Activated CD8-positive, alpha-beta memory T cell treated with anti-CD3 and anti-CD28 coated beads, Interleukin-2, amount 50 U/mL, for 48 hours (primary cell): ENCODE measurements around the gene HTD2.

ENCODE experiments used
- DNase-seq: peaks from one replicate; pipeline ENCODE4 v3.0.0-alpha.2; 2020

HTD2 gene

GRCh38 chr3:58359621-58360020, 53.3 kb downstream of the HTD2 start:
- DNase-seq: peak; percentile 28

DNA sequence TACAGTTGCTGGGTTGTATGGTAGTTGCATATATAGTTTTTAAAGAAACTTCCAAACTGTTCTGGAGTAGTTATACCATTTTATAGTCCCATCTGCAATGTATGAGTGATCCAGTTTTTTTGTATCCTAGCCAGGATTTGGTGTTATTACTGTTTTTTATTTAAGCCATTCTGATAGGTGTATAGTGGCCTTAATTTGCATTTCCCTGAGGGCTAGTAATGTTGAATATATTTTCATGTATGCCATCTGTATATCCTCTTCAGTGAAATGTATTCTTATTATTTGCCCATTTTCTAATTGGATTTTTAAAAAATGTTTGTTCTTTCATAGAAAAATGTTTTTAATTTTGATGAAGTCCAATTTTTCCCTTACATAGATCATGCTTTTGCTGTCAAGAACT, 55.5 kb downstream of the HTD2 start:
- DNase-seq: no peak

DNA sequence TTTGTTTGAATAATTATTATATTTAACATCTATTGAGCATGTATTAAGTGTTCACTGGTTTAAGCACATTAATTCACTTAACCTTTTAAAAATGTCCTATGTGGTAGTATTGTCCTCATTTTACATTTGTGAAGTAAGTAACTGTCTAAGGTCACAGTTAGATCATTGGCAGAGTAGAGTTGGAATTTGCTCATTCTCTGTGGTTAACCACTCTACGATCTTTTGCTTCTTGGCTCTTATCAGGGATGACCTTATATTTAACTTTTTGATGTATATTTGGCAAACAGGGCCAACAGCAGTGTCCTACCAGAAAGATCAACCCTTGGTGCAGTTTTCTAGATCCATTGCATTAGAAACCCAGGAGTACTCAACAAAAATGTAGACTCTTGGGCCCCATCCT, 60.4 kb downstream of the HTD2 start:
- no peak for DNase-seq

DNA sequence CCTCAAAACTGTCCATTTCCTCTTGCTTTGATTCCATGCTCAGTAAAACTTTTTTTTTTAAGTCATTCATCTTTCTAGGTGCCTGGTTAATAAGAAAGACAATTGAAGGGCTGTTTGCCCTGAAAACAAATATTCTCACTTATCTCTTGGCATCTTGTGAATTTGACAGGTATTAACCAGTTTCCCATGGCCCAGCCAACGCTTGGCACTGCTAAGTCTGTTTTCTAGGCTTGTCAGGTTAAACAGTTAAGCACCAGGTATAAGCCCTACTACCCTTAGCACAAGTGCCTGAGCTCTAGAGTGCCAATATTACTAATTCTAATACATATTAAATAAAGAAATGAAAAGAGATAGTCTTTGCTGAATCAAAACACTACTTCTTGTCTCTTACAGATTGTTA, 62.7 kb downstream of the HTD2 start:
- no peak for DNase-seq
